KMS-11 (cell line): ENCODE measurements around the gene FGGY.

Source experiments
- H2AFZ ChIP-seq: fragments of 200-600 bp; sonication (generic); 2 replicates; pipeline ENCODE4 v1.6.1; 2016; ENCODE audit warnings: antibody characterized with exemption, mixed run types, low read depth
- H3K27ac ChIP-seq: fragments of 200-600 bp; sonication (generic); 2 replicates; pipeline ENCODE4 v1.6.1; 2016; ENCODE audit warnings: mild to moderate bottlenecking, mixed run types
- H3K27me3 ChIP-seq: fragments of 200-600 bp; sonication (generic); 2 replicates; pipeline ENCODE4 v1.6.1; 2017; ENCODE audit warnings: mild to moderate bottlenecking, low read depth, mixed run types, moderate library complexity; ENCODE audit not compliant: insufficient read depth
- H3K36me3 ChIP-seq: fragments of 200-600 bp; sonication (generic); 2 replicates; pipeline ENCODE4 v1.6.1; 2017; ENCODE audit warnings: mild to moderate bottlenecking, mixed run types; ENCODE audit not compliant: insufficient read depth
- H3K4me1 ChIP-seq: fragments of 200-600 bp; sonication (generic); 2 replicates; pipeline ENCODE4 v1.6.1; 2016; ENCODE audit warnings: mild to moderate bottlenecking, low read depth, mixed run types; ENCODE audit not compliant: poor library complexity, severe bottlenecking
- H3K4me2 ChIP-seq: fragments of 200-600 bp; sonication (generic); 2 replicates; pipeline ENCODE4 v1.7.0; 2016; ENCODE audit warnings: mild to moderate bottlenecking, mixed run types
- H3K4me3 ChIP-seq: fragments of 200-600 bp; sonication (generic); IDR thresholded peaks from 2 replicates; pipeline ENCODE4 v1.6.1; 2017; ENCODE audit warnings: low read depth, low read length, mixed read lengths; ENCODE audit not compliant: insufficient read depth
- H3K79me2 ChIP-seq: fragments of 200-600 bp; sonication (generic); 2 replicates; pipeline ENCODE4 v1.6.1; 2016; ENCODE audit warnings: low read depth, mixed run types; ENCODE audit not compliant: insufficient read depth
- H3K9ac ChIP-seq: fragments of 200-600 bp; sonication (generic); 2 replicates; pipeline ENCODE4 v1.6.1; 2016; ENCODE audit warnings: mild to moderate bottlenecking, mixed run types
- H4K20me1 ChIP-seq: fragments of 200-600 bp; sonication (generic); 2 replicates; pipeline ENCODE4 v1.6.1; 2016; ENCODE audit warnings: mild to moderate bottlenecking, mixed run types; ENCODE audit not compliant: insufficient read depth
- CTCF ChIP-seq: fragments of 200-600 bp; sonication (generic); conservative IDR thresholded peaks from 2 replicates; pipeline ENCODE4 v1.6.1; 2017; ENCODE audit warnings: low read depth, mild to moderate bottlenecking, antibody characterized with exemption, low read length, moderate library complexity, mixed read lengths

FGGY gene

GRCh38 chr1:59413327-59413720 is 116.4 kb downstream of the FGGY start:
- Histone ChIP-seq H3K27me3 (no peaks in the 10 kb centered on the region), H2AFZ (no peak overlapping the region), H3K27ac (no peak overlapping the region), H3K79me2 (no peaks in the 10 kb centered on the region), H3K4me2 (no peak overlapping the region), H3K4me1 (no peaks in the 10 kb centered on the region), H3K9ac (no peak overlapping the region), H4K20me1 (no peaks in the 10 kb centered on the region), H3K36me3 (no peaks in the 10 kb centered on the region), H3K4me3 (no peak overlapping the region)
- TF ChIP-seq CTCF, result no peak

GRCh38 chr1:59414406-59415133 is 117.7 kb downstream of the FGGY start:
- no peaks in the 10 kb centered on the region for H4K20me1 ChIP-seq

GRCh38 chr1:59415286-59415850 is 118.5 kb downstream of the FGGY start:
- no peak for TF ChIP-seq CTCF
- H2AFZ ChIP-seq, result no peak overlapping the region
- no peaks in the 10 kb centered on the region for H3K4me1 ChIP-seq
- no peak overlapping the region for H3K27ac ChIP-seq
- H3K4me2 ChIP-seq, result no peak overlapping the region
- no peaks in the 10 kb centered on the region for H4K20me1 ChIP-seq
- no peak overlapping the region for H3K9ac ChIP-seq
- H3K27me3 ChIP-seq, result no peaks in the 10 kb centered on the region
- H3K79me2 ChIP-seq, result no peaks in the 10 kb centered on the region
- H3K4me3 ChIP-seq, result no peak overlapping the region
- no peaks in the 10 kb centered on the region for H3K36me3 ChIP-seq

More at GRCh38 chr1:59414406-59415133, 117.7 kb downstream of the FGGY start:
- Histone ChIP-seq H3K36me3 (no peaks in the 10 kb centered on the region), H3K27me3 (no peaks in the 10 kb centered on the region), H3K4me2 (no peak overlapping the region), H3K9ac (no peak overlapping the region), H3K4me1 (no peaks in the 10 kb centered on the region), H3K79me2 (no peaks in the 10 kb centered on the region), H2AFZ (no peak overlapping the region), H3K4me3 (no peak overlapping the region), H3K27ac (no peak overlapping the region)
- no peak for TF ChIP-seq CTCF

- H3K36me3 ChIP-seq, result no peaks in the 10 kb centered on the region
- no peak overlapping the region for H3K4me3 ChIP-seq
- H3K27me3 ChIP-seq, result no peaks in the 10 kb centered on the region
- H3K27ac ChIP-seq, result no peak overlapping the region
- no peaks in the 10 kb centered on the region for H4K20me1 ChIP-seq
- no peaks in the 10 kb centered on the region for H3K79me2 ChIP-seq
- H3K4me2 ChIP-seq, result no peak overlapping the region
- no peaks in the 10 kb centered on the region for H3K4me1 ChIP-seq
- H2AFZ ChIP-seq, result no peak overlapping the region
- no peak overlapping the region for H3K9ac ChIP-seq
- no peak for TF ChIP-seq CTCF
Measured at GRCh38 chr1:59415881-59416280, 119.0 kb downstream of the FGGY start.
